ENCODE results near the gene AFAP1.

Gene AFAP1

DNA sequence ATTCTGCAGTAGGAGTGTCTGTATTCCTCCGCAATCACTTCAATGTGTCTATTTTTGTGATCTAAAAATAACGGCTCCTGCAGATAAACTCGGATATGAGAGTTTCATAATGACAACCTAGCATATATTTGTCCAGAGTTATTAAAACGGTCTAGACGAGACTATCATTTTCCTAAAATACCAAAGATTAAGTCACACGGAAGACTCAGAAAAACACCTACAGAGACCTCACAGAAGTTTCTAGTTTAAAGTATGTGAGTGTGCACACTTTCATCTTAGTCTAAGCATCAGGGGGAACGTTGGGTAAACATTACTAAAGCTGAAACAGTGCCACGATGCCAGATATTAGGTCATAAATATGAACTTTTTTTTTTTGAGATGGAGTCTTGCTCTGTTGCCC lies 156.9 kb downstream of the AFAP1 start:
- Histone ChIP-seq H3K9me3 (ENCODE audit: insufficient read depth, low read depth, low read length) (no peaks in the 10 kb centered on the region; the same call in 1 of the 2 replicates), H3K4me1 (ENCODE audit: insufficient read depth, low read length, poor library complexity, severe bottlenecking) (no peaks in the 10 kb centered on the region), H3K27me3 (ENCODE audit: insufficient read depth, low read length, poor library complexity, severe bottlenecking) (no peaks in the 10 kb centered on the region), H4K20me1 (ENCODE audit: insufficient read depth, low read length, poor library complexity, severe bottlenecking) (no peaks in the 10 kb centered on the region), H2AFZ (ENCODE audit: low read length) (no peak overlapping the region), H3K4me3 (ENCODE audit: low read length, poor library complexity, severe bottlenecking) (no peak overlapping the region), H3K79me2 (ENCODE audit: insufficient read depth, low read length) (no peaks in the 10 kb centered on the region), H3K9ac (ENCODE audit: low read depth, low read length, poor library complexity, severe bottlenecking) (no peak overlapping the region), H3K9me2 (replicated peaks; ENCODE audit: low read depth, low read length) (no peaks in the 10 kb centered on the region), H3F3A (ENCODE audit: low read depth) (no peaks in the 10 kb centered on the region), H3K36me3 (ENCODE audit: insufficient read depth, low read length) (no peaks in the 10 kb centered on the region), H3K4me2 (ENCODE audit: low read depth, low read length, poor library complexity, severe bottlenecking) (no peak overlapping the region)
- TF ChIP-seq, protein P1, sequence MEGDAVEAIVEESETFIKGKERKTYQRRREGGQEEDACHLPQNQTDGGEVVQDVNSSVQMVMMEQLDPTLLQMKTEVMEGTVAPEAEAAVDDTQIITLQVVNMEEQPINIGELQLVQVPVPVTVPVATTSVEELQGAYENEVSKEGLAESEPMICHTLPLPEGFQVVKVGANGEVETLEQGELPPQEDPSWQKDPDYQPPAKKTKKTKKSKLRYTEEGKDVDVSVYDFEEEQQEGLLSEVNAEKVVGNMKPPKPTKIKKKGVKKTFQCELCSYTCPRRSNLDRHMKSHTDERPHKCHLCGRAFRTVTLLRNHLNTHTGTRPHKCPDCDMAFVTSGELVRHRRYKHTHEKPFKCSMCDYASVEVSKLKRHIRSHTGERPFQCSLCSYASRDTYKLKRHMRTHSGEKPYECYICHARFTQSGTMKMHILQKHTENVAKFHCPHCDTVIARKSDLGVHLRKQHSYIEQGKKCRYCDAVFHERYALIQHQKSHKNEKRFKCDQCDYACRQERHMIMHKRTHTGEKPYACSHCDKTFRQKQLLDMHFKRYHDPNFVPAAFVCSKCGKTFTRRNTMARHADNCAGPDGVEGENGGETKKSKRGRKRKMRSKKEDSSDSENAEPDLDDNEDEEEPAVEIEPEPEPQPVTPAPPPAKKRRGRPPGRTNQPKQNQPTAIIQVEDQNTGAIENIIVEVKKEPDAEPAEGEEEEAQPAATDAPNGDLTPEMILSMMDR (conservative IDR thresholded peaks at IDR 0.05; ENCODE audit: low read length), result no peak
- TF ChIP-seq EZH2phosphoT487 (IDR thresholded peaks at IDR 0.05; ENCODE audit: borderline replicate concordance), result no peak

DNA sequence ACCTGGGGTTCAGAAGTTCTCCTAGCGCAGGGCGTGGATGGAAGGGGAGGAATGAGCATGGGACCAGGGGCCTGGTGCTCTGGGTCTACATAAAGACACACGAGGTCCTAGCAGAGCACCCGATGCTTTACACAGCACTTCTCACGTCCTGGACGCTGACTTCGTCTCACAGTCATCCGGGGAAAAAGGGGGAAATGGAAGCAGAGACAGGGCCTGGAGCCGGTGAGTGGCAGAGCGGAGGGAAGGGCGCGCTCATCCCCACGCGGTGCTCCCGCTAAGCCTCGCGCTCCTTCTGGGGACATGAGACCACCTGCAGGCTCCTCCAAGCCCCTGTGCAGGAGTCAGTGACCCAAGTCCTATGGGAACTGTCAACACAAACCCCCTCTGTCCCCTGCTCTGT lies 157.7 kb downstream of the AFAP1 start:
- H3K4me1 ChIP-seq (ENCODE audit: insufficient read depth, low read length, poor library complexity, severe bottlenecking), result no peaks in the 10 kb centered on the region
- no peaks in the 10 kb centered on the region for H3K27me3 ChIP-seq (ENCODE audit: insufficient read depth, low read length, poor library complexity, severe bottlenecking)
- TF ChIP-seq, protein P1 (conservative IDR thresholded peaks at IDR 0.05; ENCODE audit: low read length), result no peak
- no peak for TF ChIP-seq EZH2phosphoT487 (IDR thresholded peaks at IDR 0.05; ENCODE audit: borderline replicate concordance)
- no peaks in the 10 kb centered on the region; the same call in 1 of the 2 replicates for H3K9me3 ChIP-seq (ENCODE audit: insufficient read depth, low read depth, low read length)
- H2AFZ ChIP-seq (ENCODE audit: low read length), result no peak overlapping the region
- H3K36me3 ChIP-seq (ENCODE audit: insufficient read depth, low read length), result no peaks in the 10 kb centered on the region
- no peaks in the 10 kb centered on the region for H3F3A ChIP-seq (ENCODE audit: low read depth)
- H3K9me2 ChIP-seq (replicated peaks; ENCODE audit: low read depth, low read length), result no peaks in the 10 kb centered on the region
- H4K20me1 ChIP-seq (ENCODE audit: insufficient read depth, low read length, poor library complexity, severe bottlenecking), result no peaks in the 10 kb centered on the region
- no peak overlapping the region for H3K4me3 ChIP-seq (ENCODE audit: low read length, poor library complexity, severe bottlenecking)
- no peak overlapping the region for H3K4me2 ChIP-seq (ENCODE audit: low read depth, low read length, poor library complexity, severe bottlenecking)
- no peak overlapping the region for H3K9ac ChIP-seq (ENCODE audit: low read depth, low read length, poor library complexity, severe bottlenecking)
- H3K79me2 ChIP-seq (ENCODE audit: insufficient read depth, low read length), result no peaks in the 10 kb centered on the region

DNA sequence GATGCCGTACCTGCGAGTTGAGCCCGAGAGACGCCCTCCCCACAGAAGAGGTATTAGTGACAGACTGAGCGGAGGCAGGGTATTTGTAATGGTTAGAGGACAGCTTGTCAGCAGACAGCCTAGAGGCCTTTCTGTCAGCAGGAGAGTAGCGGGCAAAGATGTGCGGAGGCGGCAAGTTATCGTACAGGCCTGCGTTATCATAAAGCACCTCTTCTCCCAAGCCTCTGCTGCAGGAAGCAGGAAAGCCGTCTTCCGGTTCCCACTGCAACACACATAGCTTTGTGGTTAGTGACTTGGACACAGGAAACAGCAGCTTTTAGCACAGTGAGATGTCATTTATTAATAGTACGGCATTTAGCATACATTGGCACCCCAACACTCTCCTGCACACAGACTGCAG lies 158.3 kb downstream of the AFAP1 start:
- Histone ChIP-seq H3K9ac (ENCODE audit: low read depth, low read length, poor library complexity, severe bottlenecking) (no peak overlapping the region), H4K20me1 (ENCODE audit: insufficient read depth, low read length, poor library complexity, severe bottlenecking) (no peaks in the 10 kb centered on the region), H3K36me3 (ENCODE audit: insufficient read depth, low read length) (no peaks in the 10 kb centered on the region), H3K4me2 (ENCODE audit: low read depth, low read length, poor library complexity, severe bottlenecking) (no peak overlapping the region), H3K4me1 (ENCODE audit: insufficient read depth, low read length, poor library complexity, severe bottlenecking) (no peaks in the 10 kb centered on the region), H3F3A (ENCODE audit: low read depth) (no peaks in the 10 kb centered on the region), H3K9me2 (replicated peaks; ENCODE audit: low read depth, low read length) (no peaks in the 10 kb centered on the region), H3K9me3 (ENCODE audit: insufficient read depth, low read depth, low read length) (no peaks in the 10 kb centered on the region; the same call in 1 of the 2 replicates), H3K27me3 (ENCODE audit: insufficient read depth, low read length, poor library complexity, severe bottlenecking) (no peaks in the 10 kb centered on the region), H2AFZ (ENCODE audit: low read length) (no peak overlapping the region), H3K79me2 (ENCODE audit: insufficient read depth, low read length) (no peaks in the 10 kb centered on the region), H3K4me3 (ENCODE audit: low read length, poor library complexity, severe bottlenecking) (no peak overlapping the region)
- TF ChIP-seq, protein P1 (conservative IDR thresholded peaks at IDR 0.05; ENCODE audit: low read length), result no peak
- no peak for TF ChIP-seq EZH2phosphoT487 (IDR thresholded peaks at IDR 0.05; ENCODE audit: borderline replicate concordance)

Data from Loucy (cell line).